ENCODE measurements around the gene RARG.

Gene RARG

GRCh38 chr12:53217051-53217930 lies 14.7 kb downstream of the RARG start:
- Mint-ChIP-seq H3K36me3 (ENCODE audit: insufficient read depth) (peaks cover 50% of the 10 kb centered on the region), H3K9me3 (no peaks in the 10 kb centered on the region), H3K4me3 (peak overlapping the region; percentile 94 to 100), H3K4me1 (ENCODE audit: low read depth in 2 of 2) (peaks cover 57 to 67% of the 10 kb centered on the region in 2 donors), H3K27me3 (no peaks in the 10 kb centered on the region), H3K27ac (peak overlapping the region; percentile 49 to 91)
- DNase-seq, result peak in 2 of 3 experiments; percentile 57 to 58
- peak; percentile 28 for ATAC-seq (replicated peaks)

- ATAC-seq (replicated peaks) (no peak), DNase-seq (no peak)
- no peaks in the 10 kb centered on the region for H3K27me3 Mint-ChIP-seq
- H3K4me1 Mint-ChIP-seq (ENCODE audit: low read depth in 2 of 2), result peaks cover 57 to 69% of the 10 kb centered on the region in 2 donors
- no peaks in the 10 kb centered on the region for H3K9me3 Mint-ChIP-seq
- peaks cover 56% of the 10 kb centered on the region for H3K36me3 Mint-ChIP-seq (ENCODE audit: insufficient read depth)
- H3K27ac Mint-ChIP-seq, result peak overlapping the region; percentile 77 to 91
- H3K4me3 Mint-ChIP-seq, result peak overlapping the region in 1 of 2 donors; percentile 10
These were observed 16.5 kb downstream of the RARG start for GRCh38 chr12:53215497-53215896.

- Mint-ChIP-seq H3K27ac (peak overlapping the region; percentile 77 to 91), H3K27me3 (no peaks in the 10 kb centered on the region), H3K4me3 (peak overlapping the region in 1 of 2 donors; percentile 10), H3K4me1 (ENCODE audit: low read depth in 2 of 2) (peaks cover 57 to 72% of the 10 kb centered on the region in 2 donors), H3K36me3 (ENCODE audit: insufficient read depth) (peaks cover 58% of the 10 kb centered on the region), H3K9me3 (no peaks in the 10 kb centered on the region)
- DNase-seq, result no peak
- ATAC-seq (replicated peaks), result no peak
These were observed 17.1 kb downstream of the RARG start for GRCh38 chr12:53214687-53215455.

- H3K4me3 Mint-ChIP-seq, result no peak overlapping the region
- H3K4me1 Mint-ChIP-seq (ENCODE audit: low read depth in 2 of 2), result peaks cover 56 to 72% of the 10 kb centered on the region in 2 donors
- peaks cover 52% of the 10 kb centered on the region for H3K36me3 Mint-ChIP-seq (ENCODE audit: insufficient read depth)
- DNase-seq (no peak), ATAC-seq (replicated peaks) (no peak)
- H3K27ac Mint-ChIP-seq, result peak overlapping the region; percentile 66 to 84
- H3K27me3 Mint-ChIP-seq, result no peaks in the 10 kb centered on the region
- no peaks in the 10 kb centered on the region for H3K9me3 Mint-ChIP-seq
These were observed 17.8 kb downstream of the RARG start for GRCh38 chr12:53214221-53214620.

- H3K4me1 Mint-ChIP-seq (ENCODE audit: low read depth in 2 of 2), result peaks cover 58 to 74% of the 10 kb centered on the region in 2 donors
- no peaks in the 10 kb centered on the region for H3K9me3 Mint-ChIP-seq
- peaks cover 49% of the 10 kb centered on the region for H3K36me3 Mint-ChIP-seq (ENCODE audit: insufficient read depth)
These were observed 18.7 kb downstream of the RARG start for GRCh38 chr12:53213348-53213747.

GRCh38 chr12:53212931-53213330 lies 19.1 kb downstream of the RARG start:
- ATAC-seq (replicated peaks) (no peak), DNase-seq (no peak)
- no peak overlapping the region for H3K4me3 Mint-ChIP-seq
- peaks cover 58 to 75% of the 10 kb centered on the region in 2 donors for H3K4me1 Mint-ChIP-seq (ENCODE audit: low read depth in 2 of 2)
- H3K27me3 Mint-ChIP-seq, result no peaks in the 10 kb centered on the region
- H3K27ac Mint-ChIP-seq, result peak overlapping the region in 1 of 2 donors; percentile 89
- H3K36me3 Mint-ChIP-seq (ENCODE audit: insufficient read depth), result peaks cover 48% of the 10 kb centered on the region
- no peaks in the 10 kb centered on the region for H3K9me3 Mint-ChIP-seq

More at GRCh38 chr12:53213348-53213747, 18.7 kb downstream of the RARG start:
- Mint-ChIP-seq H3K27me3 (no peaks in the 10 kb centered on the region), H3K4me3 (peak overlapping the region in 1 of 2 donors; percentile 20), H3K27ac (peak overlapping the region; percentile 84 to 89)
- ATAC-seq (replicated peaks), result peak; percentile 61
- peak; percentile 78 to 80 (median 79) for DNase-seq

GRCh38 chr12:53211476-53212381 lies 20.3 kb downstream of the RARG start:
- ATAC-seq (replicated peaks) (no peak), DNase-seq (no peak)
- no peaks in the 10 kb centered on the region for H3K9me3 Mint-ChIP-seq
- no peak overlapping the region for H3K4me3 Mint-ChIP-seq
- no peaks in the 10 kb centered on the region for H3K27me3 Mint-ChIP-seq
- peak overlapping the region; percentile 17 to 85 for H3K27ac Mint-ChIP-seq
- peaks cover 42% of the 10 kb centered on the region for H3K36me3 Mint-ChIP-seq (ENCODE audit: insufficient read depth)
- peaks cover 56 to 72% of the 10 kb centered on the region in 2 donors for H3K4me1 Mint-ChIP-seq (ENCODE audit: low read depth in 2 of 2)

GRCh38 chr12:53210843-53211242 lies 21.2 kb downstream of the RARG start:
- peaks cover 56 to 71% of the 10 kb centered on the region in 2 donors for H3K4me1 Mint-ChIP-seq (ENCODE audit: low read depth in 2 of 2)
- no peaks in the 10 kb centered on the region for H3K9me3 Mint-ChIP-seq
- H3K27me3 Mint-ChIP-seq, result no peaks in the 10 kb centered on the region
- ATAC-seq (replicated peaks) (no peak), DNase-seq (no peak)
- H3K4me3 Mint-ChIP-seq, result no peak overlapping the region
- H3K36me3 Mint-ChIP-seq (ENCODE audit: insufficient read depth), result peaks cover 42% of the 10 kb centered on the region
- no peak overlapping the region for H3K27ac Mint-ChIP-seq

- no peaks in the 10 kb centered on the region for H3K9me3 Mint-ChIP-seq
- peak; percentile 24 for ATAC-seq (replicated peaks)
- peaks cover 32% of the 10 kb centered on the region for H3K36me3 Mint-ChIP-seq (ENCODE audit: insufficient read depth)
- DNase-seq, result no peak
- H3K4me1 Mint-ChIP-seq (ENCODE audit: low read depth in 2 of 2), result peaks cover 63 to 66% of the 10 kb centered on the region in 2 donors
- peak overlapping the region; percentile 81 to 92 for H3K4me3 Mint-ChIP-seq
- H3K27ac Mint-ChIP-seq, result peak overlapping the region; percentile 85 to 89
- H3K27me3 Mint-ChIP-seq, result no peaks in the 10 kb centered on the region
These were observed 23.0 kb downstream of the RARG start for GRCh38 chr12:53208877-53209463.

GRCh38 chr12:53208435-53208834 lies 23.6 kb downstream of the RARG start:
- ATAC-seq (replicated peaks) (no peak), DNase-seq (no peak)
- H3K4me1 Mint-ChIP-seq (ENCODE audit: low read depth in 2 of 2), result peaks cover 61% of the 10 kb centered on the region in 2 donors
- no peaks in the 10 kb centered on the region for H3K27me3 Mint-ChIP-seq
- H3K36me3 Mint-ChIP-seq (ENCODE audit: insufficient read depth), result peaks cover 32% of the 10 kb centered on the region
- H3K9me3 Mint-ChIP-seq, result no peaks in the 10 kb centered on the region
- H3K4me3 Mint-ChIP-seq, result peak overlapping the region; percentile 81 to 92
- peak overlapping the region; percentile 85 to 89 for H3K27ac Mint-ChIP-seq

GRCh38 chr12:53207042-53207441 lies 25.0 kb downstream of the RARG start, which contains the start of gene ITGB7:
TSS of gene ITGB7 (minus strand) at chr12:53207251. CDS start at chr12:53200443, 6,808 bp downstream.
- ATAC-seq (replicated peaks), result peak; percentile 80
- Mint-ChIP-seq H3K9me3 (no peaks in the 10 kb centered on the region), H3K4me3 (peak within 1 kb of the TSS; percentile 81 to 92), H3K36me3 (ENCODE audit: insufficient read depth) (peaks cover 28% of the 10 kb centered on the region), H3K4me1 (ENCODE audit: low read depth in 2 of 2) (peaks cover 56 to 63% of the 10 kb centered on the region in 2 donors), H3K27ac (peak within 1 kb of the TSS; percentile 85 to 89), H3K27me3 (no peaks in the 10 kb centered on the region)
- DNase-seq, result peak; percentile 56 to 62 (median 58)

- H3K27ac Mint-ChIP-seq, result peak overlapping the region; percentile 85 to 89
- DNase-seq (peak; percentile 45 to 51 (median 51)), ATAC-seq (replicated peaks) (peak; percentile 80)
- peaks cover 28% of the 10 kb centered on the region for H3K36me3 Mint-ChIP-seq (ENCODE audit: insufficient read depth)
- no peaks in the 10 kb centered on the region for H3K27me3 Mint-ChIP-seq
- peak overlapping the region; percentile 81 to 92 for H3K4me3 Mint-ChIP-seq
- H3K9me3 Mint-ChIP-seq, result no peaks in the 10 kb centered on the region
- H3K4me1 Mint-ChIP-seq (ENCODE audit: low read depth in 2 of 2), result peaks cover 55 to 63% of the 10 kb centered on the region in 2 donors
These were observed 26.1 kb downstream of the RARG start for GRCh38 chr12:53205747-53206419.

All from effector memory CD8-positive, alpha-beta T cell (primary cell).